NCI-H187 treated with DMSO at 0.1 percent for 48 hours (cell line): ENCODE data around the gene PPP1R36.
A peak's percentile ranks its signal among the peaks of the same experiment; 100 is the strongest.
"Not testable (repeated sequence)": the region's sequence is repeated elsewhere in the genome, so short reads cannot be mapped to it uniquely, and the experiment has no call there.

Source experiments
- DNase-seq: peaks from one replicate; lab custom pipeline; 2025; lab: John Stamatoyannopoulos, UW

The PPP1R36 gene

GRCh38 chr14:64569138-64569631 is 19.4 kb downstream of the PPP1R36 start:
- no peak for DNase-seq

DNA sequence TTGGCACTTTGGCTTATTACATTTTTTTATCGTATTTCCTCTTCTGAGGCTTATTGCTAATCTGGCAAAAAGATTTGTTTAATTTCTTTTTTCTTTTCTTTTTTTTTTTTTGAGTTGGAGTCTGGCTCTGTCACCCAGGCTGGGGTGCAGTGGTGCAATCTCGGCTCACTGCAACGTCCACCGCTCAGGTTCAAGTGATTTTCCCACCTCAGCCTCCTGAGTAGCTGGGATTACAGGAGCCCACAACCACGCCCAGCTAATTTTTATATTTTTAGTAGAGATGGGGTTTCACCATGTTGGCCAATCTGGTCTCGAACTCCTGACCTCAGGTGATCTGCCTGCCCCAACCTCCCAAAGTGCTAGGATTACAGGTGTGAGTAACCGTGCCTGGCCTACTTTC is 19.9 kb downstream of the PPP1R36 start:
- DNase-seq: not testable (repeated sequence)

DNA sequence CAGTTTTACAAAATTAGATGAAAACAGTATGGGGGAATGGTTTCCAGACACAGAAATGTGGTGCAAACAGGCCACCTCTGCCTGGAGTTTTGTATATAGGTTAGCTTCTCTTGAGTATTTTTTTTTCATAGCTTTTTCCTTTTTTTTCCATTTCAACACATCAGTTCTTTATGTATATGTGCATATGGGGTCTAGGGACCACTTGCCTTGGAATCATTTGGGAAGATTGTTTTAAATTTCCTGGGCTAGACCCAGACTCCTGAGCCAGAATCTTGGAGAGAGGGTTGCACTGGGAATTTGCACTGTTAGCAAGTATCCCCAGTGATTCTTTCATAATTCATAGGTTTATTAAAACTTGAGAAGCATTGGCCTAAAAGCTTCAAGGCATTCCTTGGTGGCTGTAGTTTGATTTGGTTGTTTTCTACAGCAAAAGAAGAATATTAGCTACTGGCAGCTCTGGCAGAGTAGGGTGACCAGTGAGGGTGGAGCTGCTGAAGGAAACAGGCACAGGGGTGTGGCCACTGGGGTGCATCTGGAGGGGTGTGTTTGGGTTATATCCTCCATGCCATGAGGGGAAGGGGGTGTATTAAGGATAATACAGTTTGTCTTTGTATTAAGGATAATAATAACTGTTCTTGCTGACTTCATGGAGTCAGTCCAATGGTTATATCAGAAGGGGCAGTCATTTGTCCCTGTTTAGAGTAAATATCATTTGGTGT is 22.8 kb downstream of the PPP1R36 start:
- no peak for DNase-seq

DNA sequence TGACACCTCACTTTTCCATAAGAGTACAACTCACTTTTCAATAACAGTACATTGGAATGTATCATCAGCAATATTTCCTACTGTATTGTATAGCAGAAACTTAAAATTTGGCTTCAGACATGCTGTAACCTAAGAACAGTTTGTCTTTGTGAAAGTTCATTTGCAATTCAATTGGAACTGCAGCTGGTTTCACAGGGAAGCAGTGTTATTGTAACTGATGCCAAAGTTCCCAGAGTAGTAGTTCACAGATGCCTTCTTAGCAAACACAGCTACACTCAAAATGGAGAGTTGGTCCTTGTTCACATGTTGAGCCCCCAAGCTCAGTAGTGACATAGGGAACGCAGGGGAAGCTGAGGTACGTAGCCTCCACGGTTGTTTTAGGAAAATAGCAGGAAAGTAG is 23.3 kb downstream of the PPP1R36 start:
- DNase-seq: no peak

DNA sequence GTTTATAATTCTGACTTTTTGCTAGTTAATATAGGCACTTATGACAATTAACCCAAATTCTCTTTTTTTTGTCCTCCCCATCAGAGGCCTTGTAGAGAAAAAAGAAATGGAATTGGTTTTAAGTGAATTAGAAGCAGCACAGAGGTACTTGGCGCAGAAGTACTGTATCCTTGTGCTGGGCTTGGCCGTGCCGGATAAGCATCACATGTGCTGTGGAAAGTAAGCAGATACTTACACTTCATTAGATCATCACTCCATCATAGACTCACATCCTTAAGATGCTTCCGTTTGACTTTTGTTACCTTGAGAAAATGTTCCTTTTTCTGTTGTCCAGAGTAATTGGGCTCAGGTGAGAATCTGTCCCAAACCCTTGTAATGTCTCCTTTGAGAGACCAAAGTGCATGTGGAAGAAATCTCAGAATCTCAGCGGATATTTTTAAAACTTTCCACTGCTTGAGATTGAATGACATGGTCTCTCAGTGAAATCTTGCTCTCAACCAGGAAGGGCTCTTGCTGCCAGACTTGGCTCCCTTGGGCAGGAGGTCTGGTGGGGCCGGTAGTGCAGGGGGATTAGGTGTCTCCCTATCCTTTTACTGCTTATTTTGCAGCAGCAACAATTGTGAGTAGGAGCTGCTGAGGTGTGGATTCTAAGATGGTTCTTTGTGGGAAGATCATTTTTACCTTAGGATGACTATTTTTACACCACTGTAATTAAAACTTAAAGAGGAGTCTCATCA is 24.8 kb downstream of the PPP1R36 start:
- DNase-seq: no peak

GRCh38 chr14:64577211-64577610 is 27.4 kb downstream of the PPP1R36 start:
- DNase-seq: no peak

DNA sequence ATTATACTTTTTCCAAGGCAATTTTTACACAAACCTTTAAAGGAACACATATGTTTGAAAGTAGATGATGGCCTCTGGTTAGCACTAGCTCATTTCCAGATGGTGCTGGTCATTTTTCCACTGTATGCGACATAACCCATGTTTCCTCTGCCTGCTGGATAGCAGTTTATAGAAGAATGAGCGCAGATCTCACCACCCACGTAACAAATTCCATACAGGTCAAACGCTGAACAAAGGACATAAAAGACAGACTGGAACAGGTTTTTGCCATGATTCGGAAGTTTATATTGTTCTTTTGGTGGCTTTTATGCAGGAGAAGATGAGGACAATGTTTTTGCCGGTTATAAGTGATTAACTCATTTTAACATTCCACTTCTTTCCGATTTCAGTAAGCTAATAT is 30.7 kb downstream of the PPP1R36 start:
- no peak for DNase-seq

DNA sequence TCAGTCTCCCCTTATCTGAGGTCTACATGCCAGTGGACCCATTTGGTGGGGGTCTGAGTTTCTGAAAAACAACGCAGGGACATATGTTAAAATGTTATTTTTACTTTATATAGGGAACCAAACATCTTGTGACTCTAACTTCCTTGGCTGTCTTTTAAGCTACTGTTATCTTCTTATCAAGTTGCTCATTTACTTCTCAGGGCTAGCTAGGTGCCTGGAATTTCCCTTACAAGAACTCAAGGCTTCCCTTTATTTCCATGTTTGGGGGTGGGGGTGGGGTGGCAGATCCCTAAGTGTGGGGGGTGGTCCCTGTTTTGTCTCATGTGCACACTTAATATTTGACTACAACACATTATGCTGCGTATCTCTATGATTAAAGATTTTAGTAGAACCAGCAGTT is 31.6 kb downstream of the PPP1R36 start:
- DNase-seq: no peak

- no peak for DNase-seq
These were observed 32.1 kb downstream of the PPP1R36 start for GRCh38 chr14:64581817-64582216.

GRCh38 chr14:64584190-64584589 is 34.4 kb downstream of the PPP1R36 start:
- no peak for DNase-seq

- DNase-seq: no peak
These were observed 42.0 kb downstream of the PPP1R36 start for GRCh38 chr14:64591809-64592208.

- DNase-seq: no peak
These were observed 44.7 kb downstream of the PPP1R36 start for GRCh38 chr14:64594438-64594837.

- DNase-seq: no peak
These were observed 48.6 kb downstream of the PPP1R36 start for GRCh38 chr14:64598404-64598803.

DNA sequence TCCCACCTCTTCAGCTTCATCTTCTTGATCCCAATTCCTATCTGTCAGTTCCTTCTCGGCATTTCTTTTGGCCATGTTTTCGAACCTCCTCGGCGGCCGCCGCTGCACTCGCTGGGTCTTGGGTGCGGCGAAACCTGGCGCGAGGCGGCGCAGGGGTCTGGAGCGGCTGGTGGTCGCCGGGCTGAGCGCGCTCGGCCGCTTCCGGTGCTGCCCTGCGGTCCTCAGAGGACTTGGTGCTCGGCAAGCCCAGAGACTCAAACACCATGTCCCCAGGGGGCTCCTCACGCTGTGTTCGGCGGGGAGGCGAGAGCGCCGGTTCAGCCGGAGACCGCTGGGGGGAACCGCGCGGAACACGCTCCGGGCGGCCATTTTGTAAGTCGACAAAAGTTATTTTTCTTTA is 51.8 kb downstream of the PPP1R36 start:
- DNase-seq: no peak

DNA sequence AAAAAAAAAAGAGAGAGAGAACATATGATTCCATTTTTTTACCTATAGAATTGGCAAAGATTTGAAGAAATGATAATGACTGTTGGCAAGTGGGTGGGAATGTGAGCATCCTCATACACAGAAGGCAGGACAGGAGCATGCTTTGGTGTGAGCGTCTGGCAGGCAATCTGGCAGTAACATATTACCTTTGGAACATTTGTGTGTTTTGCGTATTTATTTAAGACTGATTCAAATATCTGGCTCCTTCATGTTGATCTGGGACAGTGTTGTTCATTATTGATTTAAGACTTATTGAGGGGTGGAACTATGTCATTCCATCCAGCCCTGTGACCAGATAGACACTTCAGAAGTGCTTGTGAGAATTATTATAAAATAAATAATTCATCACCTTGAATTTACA is 53.1 kb downstream of the PPP1R36 start:
- no peak for DNase-seq

DNA sequence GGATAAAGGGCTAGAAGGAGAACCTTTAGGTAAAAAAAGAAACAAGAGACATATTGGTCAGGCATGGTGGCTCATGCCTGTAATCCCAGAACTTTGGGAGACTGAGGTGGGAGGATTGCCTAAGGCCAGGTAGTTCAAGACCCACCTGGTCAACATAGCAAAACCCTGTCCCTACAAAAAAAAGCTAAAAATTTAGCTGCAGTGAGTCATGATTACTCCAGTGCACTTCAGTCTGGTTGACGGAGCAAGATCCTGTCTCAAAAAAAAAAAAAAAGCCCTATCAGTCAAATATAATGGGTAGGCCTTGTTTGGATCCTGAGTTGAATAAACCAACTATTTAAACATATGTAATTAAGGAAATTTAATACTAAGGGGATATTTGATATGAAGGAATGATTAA is 54.2 kb downstream of the PPP1R36 start:
- no peak for DNase-seq

- peak; percentile 79 for DNase-seq
These were observed 55.1 kb downstream of the PPP1R36 start for GRCh38 chr14:64604881-64605280.

GRCh38 chr14:64605926-64606685 is 56.3 kb downstream of the PPP1R36 start:
- no peak for DNase-seq

DNA sequence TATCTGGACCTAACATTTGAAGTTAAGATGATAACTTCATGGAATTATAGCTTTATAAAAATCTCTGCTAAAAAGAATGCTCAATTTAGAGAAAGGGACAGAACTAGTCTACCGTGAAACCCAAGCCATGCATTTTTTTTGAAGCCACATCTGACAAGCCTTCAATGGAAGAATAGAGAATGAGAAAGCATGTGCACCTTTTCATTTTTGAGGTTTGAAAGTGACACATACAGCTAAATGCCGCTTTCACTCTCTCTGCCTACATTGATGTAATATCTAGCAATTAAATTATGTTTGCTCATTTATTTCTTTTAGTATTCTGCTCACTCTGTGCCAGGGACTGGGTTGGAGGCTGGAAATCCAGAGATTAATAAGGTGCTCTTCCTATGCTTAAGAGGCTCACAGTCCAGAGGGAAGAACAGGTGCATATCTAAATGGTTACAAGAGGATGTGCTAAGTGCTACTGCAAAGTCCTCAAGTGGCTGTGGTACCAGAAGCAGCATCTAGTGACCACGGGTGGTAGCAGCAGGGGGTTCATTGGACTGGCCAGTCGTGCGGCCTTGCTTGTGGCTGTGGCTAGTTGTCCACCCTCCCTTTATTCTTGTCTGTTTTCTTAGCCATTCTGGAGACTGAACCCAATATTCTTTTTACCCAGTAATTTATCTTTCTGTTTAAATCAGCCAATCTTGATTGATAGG is 60.4 kb downstream of the PPP1R36 start:
- DNase-seq: peak; percentile 99

DNA sequence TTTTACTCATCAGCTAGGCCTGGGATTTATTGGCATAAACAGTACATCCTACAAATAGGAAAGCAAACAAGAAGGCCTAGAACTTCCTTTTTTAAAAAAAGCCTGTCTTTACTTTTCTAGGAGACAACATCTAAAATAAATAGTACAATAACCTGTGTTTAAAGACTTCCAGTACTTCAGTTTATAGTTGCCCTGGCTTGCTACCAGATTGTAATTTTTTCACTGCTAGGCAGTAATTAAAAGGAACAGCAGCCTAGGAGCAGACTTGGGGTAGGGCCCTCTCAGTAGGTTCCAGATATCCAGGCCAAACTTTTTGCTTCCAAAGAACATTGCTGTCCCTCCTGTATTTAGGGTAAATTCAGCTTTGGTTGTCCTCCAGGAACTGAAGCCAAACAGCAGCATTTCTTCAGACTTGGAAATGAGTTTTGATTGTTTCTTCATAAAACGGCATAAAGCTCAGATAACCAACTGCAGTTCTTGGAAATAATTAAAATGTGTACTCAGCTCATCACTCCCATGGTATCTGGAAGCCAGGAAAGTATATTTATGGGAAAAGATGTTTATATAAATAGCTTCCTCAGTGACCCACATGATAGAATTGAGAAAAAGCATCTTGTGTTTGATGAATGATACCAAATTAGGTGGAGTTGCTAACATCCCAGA is 61.7 kb downstream of the PPP1R36 start:
- no peak for DNase-seq

GRCh38 chr14:64612021-64612380 is 62.2 kb downstream of the PPP1R36 start:
- no peak for DNase-seq
